HG02973 (cell line): ENCODE results near the gene ANKS1A.
A peak's percentile ranks its signal among the peaks of the same experiment; 100 is the strongest.
"Not testable (repeated sequence)": the region's sequence is repeated elsewhere in the genome, so short reads cannot be mapped to it uniquely, and the experiment has no call there.

Experiments
- ATAC-seq: cut with Tn5 transposase; IDR thresholded peaks from one replicate; pipeline ENCODE4 v1.9.1; 2021; ENCODE audit warnings: moderate library complexity; ENCODE audit not compliant: unreplicated experiment

The ANKS1A gene

GRCh38 chr6:34985236-34985635, 96.2 kb downstream of the ANKS1A start:
- ATAC-seq = no peak

- no peak for ATAC-seq
These were observed 97.8 kb downstream of the ANKS1A start for GRCh38 chr6:34986845-34987246.

GRCh38 chr6:34987506-34987905, 98.5 kb downstream of the ANKS1A start:
- ATAC-seq = no peak

GRCh38 chr6:34990971-34991560, 102.0 kb downstream of the ANKS1A start:
- no peak for ATAC-seq

GRCh38 chr6:34992376-34992775, 103.3 kb downstream of the ANKS1A start:
- ATAC-seq = no peak

GRCh38 chr6:34993213-34993612, 104.2 kb downstream of the ANKS1A start:
- no peak for ATAC-seq

- no peak for ATAC-seq
These were observed 105.6 kb downstream of the ANKS1A start for GRCh38 chr6:34994693-34995092.

- not testable (repeated sequence) for ATAC-seq
These were observed 109.4 kb downstream of the ANKS1A start for GRCh38 chr6:34998417-34998816.

- ATAC-seq = not testable (repeated sequence)
These were observed 110.1 kb downstream of the ANKS1A start for GRCh38 chr6:34999153-34999552.

GRCh38 chr6:34999962-35000361, 110.9 kb downstream of the ANKS1A start:
- not testable (repeated sequence) for ATAC-seq

GRCh38 chr6:35001349-35001748, 112.3 kb downstream of the ANKS1A start:
- not testable (repeated sequence) for ATAC-seq

GRCh38 chr6:35003886-35004530, 115.0 kb downstream of the ANKS1A start:
- ATAC-seq = not testable (repeated sequence)

- no peak for ATAC-seq
These were observed 118.0 kb downstream of the ANKS1A start for GRCh38 chr6:35007016-35007415.

- no peak for ATAC-seq
These were observed 119.8 kb downstream of the ANKS1A start for GRCh38 chr6:35008858-35009257.

GRCh38 chr6:35011096-35012041, 122.3 kb downstream of the ANKS1A start:
- ATAC-seq = peak; percentile 45

GRCh38 chr6:35013701-35014100, 124.6 kb downstream of the ANKS1A start:
- ATAC-seq = no peak

GRCh38 chr6:35014341-35014740, 125.3 kb downstream of the ANKS1A start:
- ATAC-seq = no peak

GRCh38 chr6:35014786-35015185, 125.7 kb downstream of the ANKS1A start:
- no peak for ATAC-seq

- no peak for ATAC-seq
These were observed 126.4 kb downstream of the ANKS1A start for GRCh38 chr6:35015476-35015875.

- no peak for ATAC-seq
These were observed 126.9 kb downstream of the ANKS1A start for GRCh38 chr6:35015996-35016395.

GRCh38 chr6:35016502-35017321, 127.7 kb downstream of the ANKS1A start:
- no peak for ATAC-seq
